A673 (cell line): Measurements from ENCODE around the gene PRSS48. TPM values are rescaled to one million over a fixed set of nuclear protein-coding genes. Genes with fewer than 3 reads are reported as not detected.

Experiments used
- BruUV-seq: library from RNA; stranded (reverse); fragments of 400-500 nt; replicated peaks from 2 replicates; lab custom pipeline; 2021; lab: Mats Ljungman, UMichigan
- CTCF ChIA-PET: fragments of 300-600 bp; sonication (Branson Sonifier 250); formaldehyde crosslinking; loops from one replicate; lab custom pipeline; 2022; ENCODE audit warnings: antibody characterized with exemption; lab: Charles Lee
- POLR2A ChIA-PET: fragments of 300-600 bp; sonication (Branson Sonifier 250); formaldehyde crosslinking; loops from one replicate; lab custom pipeline; 2022; ENCODE audit warnings: antibody characterized with exemption; ENCODE audit not compliant: low non-redundant PET; lab: Charles Lee
- DNase-seq: peaks from one replicate; pipeline ENCODE4 v3.0.0-alpha.2; 2015; ENCODE audit warnings: low spot score
- H3K27ac ChIP-seq: fragments of 200-600 bp; sonication (generic); 2 replicates; pipeline ENCODE4 v1.5.1; 2016; ENCODE audit warnings: mixed run types, low read depth, mild to moderate bottlenecking, mixed read lengths, antibody characterized with exemption, low read length; ENCODE audit not compliant: poor library complexity, severe bottlenecking
- H3K27me3 ChIP-seq: fragments of 200-600 bp; sonication (generic); replicated peaks from 2 replicates; pipeline ENCODE4 v1.6.1; 2017; ENCODE audit warnings: mixed run types, low read depth, mild to moderate bottlenecking, mixed read lengths, antibody characterized with exemption, low read length; ENCODE audit not compliant: insufficient read depth, poor library complexity
- H3K36me3 ChIP-seq: fragments of 200-600 bp; sonication (generic); 2 replicates; pipeline ENCODE4 v1.6.1; 2016; ENCODE audit warnings: mixed run types, mild to moderate bottlenecking, mixed read lengths, antibody characterized with exemption, low read length; ENCODE audit not compliant: insufficient read depth, poor library complexity, severe bottlenecking
- H3K4me1 ChIP-seq: fragments of 200-600 bp; sonication (generic); 2 replicates; pipeline ENCODE4 v1.6.1; 2017; ENCODE audit warnings: mixed run types, mild to moderate bottlenecking, mixed read lengths, antibody characterized with exemption, low read length; ENCODE audit not compliant: insufficient read depth, poor library complexity, severe bottlenecking
- H3K4me3 ChIP-seq: fragments of 200-600 bp; sonication (generic); 2 replicates; pipeline ENCODE4 v1.5.1; 2016; ENCODE audit warnings: low read depth, mixed run types, mild to moderate bottlenecking, mixed read lengths, low read length; ENCODE audit not compliant: poor library complexity, severe bottlenecking
- H3K9me3 ChIP-seq: fragments of 200-600 bp; sonication (generic); 2 replicates; pipeline ENCODE4 v1.6.1; 2016; ENCODE audit warnings: mixed run types, low read depth, mild to moderate bottlenecking, mixed read lengths, antibody characterized with exemption, low read length; ENCODE audit not compliant: poor library complexity, severe bottlenecking
- EZH2 ChIP-seq: fragments of 200-600 bp; sonication (generic); IDR thresholded peaks from 2 replicates; pipeline ENCODE4 v1.6.1; 2017; ENCODE audit warnings: borderline replicate concordance, low read depth, mild to moderate bottlenecking, mixed read lengths, antibody characterized with exemption, low read length; ENCODE audit not compliant: poor library complexity, severe bottlenecking
- intact Hi-C: fragments of 100-400 bp; cut with micrococcal nuclease; formaldehyde crosslinking; loops from one replicate; pipeline ENCODE4 v1.10.0; 2022; ENCODE audit not compliant: unreplicated experiment
- total RNA-seq: library from RNA; stranded (reverse); gene quantifications from 2 replicates; pipeline ENCODE4 v1.2.3, GENCODE V29; 2021
- TF ChIP-seq, protein P1 (sequence below): fragments of 300-800, 200-600 bp; sonication (generic); conservative IDR thresholded peaks from 2 replicates; pipeline ENCODE4 v1.5.1; 2017; ENCODE audit warnings: low read depth, mild to moderate bottlenecking, antibody characterized with exemption, low read length, moderate library complexity, mixed read lengths

Gene PRSS48
- total RNA-seq, 1 experiment from 2014 or later, result not detected

DNA sequence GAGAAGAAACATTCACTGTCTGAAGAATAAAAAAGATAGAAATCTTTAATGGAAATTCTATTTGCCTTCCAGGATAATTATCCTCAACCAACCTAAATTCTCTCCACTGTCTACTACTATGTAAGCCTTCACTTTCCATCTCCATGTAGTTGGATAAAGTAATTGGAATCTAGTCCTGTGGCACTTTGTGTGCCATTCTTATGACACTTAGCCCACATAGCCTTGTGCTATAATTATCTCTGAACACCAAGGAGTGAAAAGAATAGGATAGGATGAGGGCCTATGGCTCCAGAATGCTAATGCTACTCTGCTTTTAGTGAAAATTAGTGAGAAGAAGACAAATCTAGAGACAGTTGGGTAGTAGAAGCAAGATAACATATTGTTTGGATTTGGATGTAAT is 20.2 kb downstream of the PRSS48 start:
- Histone ChIP-seq H3K36me3 (no peaks in the 10 kb centered on the region), H3K4me3 (no peak overlapping the region), H3K27me3 (no peaks in the 10 kb centered on the region), H3K9me3 (no peaks in the 10 kb centered on the region), H3K4me1 (no peaks in the 10 kb centered on the region), H3K27ac (no peak overlapping the region)
- no peak for DNase-seq
- no TSS peak for BruUV-seq
- intact Hi-C loops, result no loop called here
- TF ChIP-seq EZH2, result no peak
- TF ChIP-seq, protein P1, sequence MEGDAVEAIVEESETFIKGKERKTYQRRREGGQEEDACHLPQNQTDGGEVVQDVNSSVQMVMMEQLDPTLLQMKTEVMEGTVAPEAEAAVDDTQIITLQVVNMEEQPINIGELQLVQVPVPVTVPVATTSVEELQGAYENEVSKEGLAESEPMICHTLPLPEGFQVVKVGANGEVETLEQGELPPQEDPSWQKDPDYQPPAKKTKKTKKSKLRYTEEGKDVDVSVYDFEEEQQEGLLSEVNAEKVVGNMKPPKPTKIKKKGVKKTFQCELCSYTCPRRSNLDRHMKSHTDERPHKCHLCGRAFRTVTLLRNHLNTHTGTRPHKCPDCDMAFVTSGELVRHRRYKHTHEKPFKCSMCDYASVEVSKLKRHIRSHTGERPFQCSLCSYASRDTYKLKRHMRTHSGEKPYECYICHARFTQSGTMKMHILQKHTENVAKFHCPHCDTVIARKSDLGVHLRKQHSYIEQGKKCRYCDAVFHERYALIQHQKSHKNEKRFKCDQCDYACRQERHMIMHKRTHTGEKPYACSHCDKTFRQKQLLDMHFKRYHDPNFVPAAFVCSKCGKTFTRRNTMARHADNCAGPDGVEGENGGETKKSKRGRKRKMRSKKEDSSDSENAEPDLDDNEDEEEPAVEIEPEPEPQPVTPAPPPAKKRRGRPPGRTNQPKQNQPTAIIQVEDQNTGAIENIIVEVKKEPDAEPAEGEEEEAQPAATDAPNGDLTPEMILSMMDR, result no peak
- POLR2A ChIA-PET, result no interaction called here
- CTCF ChIA-PET, result no interaction called here

DNA sequence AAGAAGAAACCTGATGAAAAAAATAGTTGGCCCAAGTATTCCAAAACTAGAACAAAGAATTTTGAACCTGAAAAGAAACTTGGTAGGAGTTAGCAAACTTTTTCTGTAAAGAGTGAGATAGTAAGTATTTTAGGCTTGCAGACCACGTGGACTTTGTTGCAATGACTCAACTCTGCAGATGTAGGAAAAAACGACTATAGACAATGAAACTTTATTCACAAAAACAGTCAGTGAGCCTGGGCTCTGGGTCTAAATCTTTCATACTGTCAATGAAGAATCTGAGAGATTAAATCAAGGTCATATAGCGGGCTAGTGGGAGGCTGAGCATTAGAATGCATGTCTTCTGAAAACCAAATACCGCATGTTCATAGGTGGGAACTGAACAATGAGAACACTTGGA is 25.5 kb downstream of the PRSS48 start:
- Histone ChIP-seq H3K4me3 (no peak overlapping the region), H3K36me3 (no peaks in the 10 kb centered on the region), H3K27me3 (no peaks in the 10 kb centered on the region), H3K27ac (no peak overlapping the region), H3K4me1 (no peaks in the 10 kb centered on the region), H3K9me3 (no peaks in the 10 kb centered on the region)
- intact Hi-C loops, result no loop called here
- DNase-seq, result no peak
- no TSS peak for BruUV-seq
- no peak for TF ChIP-seq EZH2
- TF ChIP-seq, protein P1, result no peak
- POLR2A ChIA-PET, result no interaction called here
- CTCF ChIA-PET, result no interaction called here

DNA sequence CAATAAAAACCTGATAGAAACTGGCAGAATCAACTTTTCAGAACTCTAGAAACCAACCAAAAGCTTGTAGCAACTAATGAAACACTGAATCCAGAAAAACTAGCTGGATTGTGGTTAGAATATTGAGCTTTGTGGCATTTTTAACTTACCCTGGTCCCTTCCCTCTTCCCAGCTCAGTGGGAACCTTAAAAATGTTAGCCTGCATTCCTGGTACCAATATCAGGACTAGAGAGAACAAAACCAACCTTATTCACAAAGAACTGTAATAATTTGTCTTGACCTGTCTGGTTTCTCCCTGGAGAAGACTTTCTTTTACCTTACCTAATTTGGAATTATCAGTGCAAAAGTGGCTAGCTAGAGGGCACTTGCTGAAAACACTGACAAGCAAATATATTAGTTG is 27.3 kb downstream of the PRSS48 start:
- intact Hi-C loops, result no loop called here
- no peaks in the 10 kb centered on the region for H3K9me3 ChIP-seq
- ChIA-PET CTCF (no interaction called here), POLR2A (no interaction called here)
- no peaks in the 10 kb centered on the region for H3K27me3 ChIP-seq
- H3K27ac ChIP-seq, result no peak overlapping the region
- no TSS peak for BruUV-seq
- no peak overlapping the region for H3K4me3 ChIP-seq
- TF ChIP-seq, protein P1, result no peak
- TF ChIP-seq EZH2, result no peak
- H3K4me1 ChIP-seq, result no peaks in the 10 kb centered on the region
- no peak for DNase-seq
- H3K36me3 ChIP-seq, result no peaks in the 10 kb centered on the region
